ENCODE measurements around the gene PRRX2. TPM values are rescaled to one million over a fixed set of nuclear protein-coding genes. Genes with fewer than 3 reads are reported as not detected.

Gene PRRX2
- total RNA-seq, 2 experiments from 2014 or later = 0.58 to 0.86 TPM

- H3K9me3 Mint-ChIP-seq = no peaks in the 10 kb centered on the region
- no peak overlapping the region for H3K4me3 Mint-ChIP-seq
- H3K36me3 Mint-ChIP-seq = no peaks in the 10 kb centered on the region
- CTCF ChIA-PET = interaction anchor here (0.8 kb wide), 1 partner anchor 515 kb away, joined by 4 read pairs; no protein-coding TSS in a partner anchor
- POLR2A ChIA-PET = no interaction called here
- no peak overlapping the region for H3K27ac Mint-ChIP-seq
- DNase-seq = no peak
- H3K4me1 Mint-ChIP-seq (ENCODE audit: low read depth) = no peaks in the 10 kb centered on the region
- no peaks in the 10 kb centered on the region for H3K27me3 Mint-ChIP-seq
- intact Hi-C loops (cut with micrococcal nuclease) = loop anchor here (10.0 kb wide), 1 partner anchor 48 kb away; no protein-coding TSS in a partner anchor
These were observed 18.8 kb upstream of the PRRX2 start for GRCh38 chr9:129646654-129647053.

- DNase-seq = no peak
- ChIA-PET POLR2A (no interaction called here), CTCF (no interaction called here)
- no peaks in the 10 kb centered on the region for H3K9me3 Mint-ChIP-seq
- H3K27ac Mint-ChIP-seq = no peak overlapping the region
- intact Hi-C loops (cut with micrococcal nuclease) = loop anchor here (10.0 kb wide), 1 partner anchor 47 kb away; no protein-coding TSS in a partner anchor
- no peak overlapping the region for H3K4me3 Mint-ChIP-seq
- no peaks in the 10 kb centered on the region for H3K36me3 Mint-ChIP-seq
- no peaks in the 10 kb centered on the region for H3K4me1 Mint-ChIP-seq (ENCODE audit: low read depth)
- no peaks in the 10 kb centered on the region for H3K27me3 Mint-ChIP-seq
These were observed 17.8 kb upstream of the PRRX2 start for GRCh38 chr9:129647635-129648034.

GRCh38 chr9:129648092-129648763 lies 17.2 kb upstream of the PRRX2 start:
- H3K9me3 Mint-ChIP-seq = no peaks in the 10 kb centered on the region
- no peak for DNase-seq
- intact Hi-C loops (cut with micrococcal nuclease) = loop anchor here (10.0 kb wide), 1 partner anchor 47 kb away; no protein-coding TSS in a partner anchor
- H3K4me1 Mint-ChIP-seq (ENCODE audit: low read depth) = no peaks in the 10 kb centered on the region
- H3K4me3 Mint-ChIP-seq = no peak overlapping the region
- H3K27me3 Mint-ChIP-seq = no peaks in the 10 kb centered on the region
- H3K36me3 Mint-ChIP-seq = no peaks in the 10 kb centered on the region
- CTCF ChIA-PET = no interaction called here
- POLR2A ChIA-PET = no interaction called here
- H3K27ac Mint-ChIP-seq = no peak overlapping the region

- intact Hi-C loops (cut with micrococcal nuclease) = loop anchor here (10.0 kb wide), 1 partner anchor 46 kb away; no protein-coding TSS in a partner anchor
- Mint-ChIP-seq H3K36me3 (no peaks in the 10 kb centered on the region), H3K27ac (no peak overlapping the region), H3K4me3 (no peak overlapping the region), H3K4me1 (ENCODE audit: low read depth) (no peaks in the 10 kb centered on the region), H3K9me3 (no peaks in the 10 kb centered on the region), H3K27me3 (no peaks in the 10 kb centered on the region)
- CTCF ChIA-PET = no interaction called here
- POLR2A ChIA-PET = no interaction called here
- no peak for DNase-seq
These were observed 16.7 kb upstream of the PRRX2 start for GRCh38 chr9:129648764-129649115.

- H3K27me3 Mint-ChIP-seq = no peaks in the 10 kb centered on the region
- no peak overlapping the region for H3K4me3 Mint-ChIP-seq
- CTCF ChIA-PET = no interaction called here
- H3K4me1 Mint-ChIP-seq (ENCODE audit: low read depth) = no peaks in the 10 kb centered on the region
- H3K27ac Mint-ChIP-seq = no peak overlapping the region
- no peaks in the 10 kb centered on the region for H3K9me3 Mint-ChIP-seq
- DNase-seq = no peak
- intact Hi-C loops (cut with micrococcal nuclease) = loop anchor here (10.0 kb wide), 1 partner anchor 45 kb away; no protein-coding TSS in a partner anchor
- POLR2A ChIA-PET = no interaction called here
- H3K36me3 Mint-ChIP-seq = no peaks in the 10 kb centered on the region
These were observed 15.4 kb upstream of the PRRX2 start for GRCh38 chr9:129649726-129650679.

GRCh38 chr9:129650680-129651235 lies 14.7 kb upstream of the PRRX2 start:
- ChIA-PET CTCF (interaction anchor here (1.2 kb wide), 1 partner anchor 8 kb away, joined by 3 read pairs; no protein-coding TSS in a partner anchor), POLR2A (no interaction called here)
- Mint-ChIP-seq H3K27me3 (no peaks in the 10 kb centered on the region), H3K4me3 (no peak overlapping the region), H3K9me3 (no peaks in the 10 kb centered on the region), H3K36me3 (no peaks in the 10 kb centered on the region), H3K27ac (no peak overlapping the region), H3K4me1 (ENCODE audit: low read depth) (no peaks in the 10 kb centered on the region)
- no peak for DNase-seq
- intact Hi-C loops (cut with micrococcal nuclease) = no loop called here

GRCh38 chr9:129653823-129654553 lies 11.5 kb upstream of the PRRX2 start:
- Mint-ChIP-seq H3K27me3 (no peaks in the 10 kb centered on the region), H3K27ac (no peak overlapping the region), H3K4me3 (no peak overlapping the region), H3K9me3 (no peaks in the 10 kb centered on the region), H3K4me1 (ENCODE audit: low read depth) (no peaks in the 10 kb centered on the region), H3K36me3 (no peaks in the 10 kb centered on the region)
- ChIA-PET CTCF (no interaction called here), POLR2A (no interaction called here)
- intact Hi-C loops (cut with micrococcal nuclease) = no loop called here
- DNase-seq = no peak

GRCh38 chr9:129654554-129655040 lies 10.8 kb upstream of the PRRX2 start:
- H3K36me3 Mint-ChIP-seq = no peaks in the 10 kb centered on the region
- no peak for DNase-seq
- H3K4me3 Mint-ChIP-seq = no peak overlapping the region
- no peak overlapping the region for H3K27ac Mint-ChIP-seq
- intact Hi-C loops (cut with micrococcal nuclease) = no loop called here
- no peaks in the 10 kb centered on the region for H3K27me3 Mint-ChIP-seq
- POLR2A ChIA-PET = no interaction called here
- H3K4me1 Mint-ChIP-seq (ENCODE audit: low read depth) = no peaks in the 10 kb centered on the region
- no peaks in the 10 kb centered on the region for H3K9me3 Mint-ChIP-seq
- CTCF ChIA-PET = interaction anchor here (0.9 kb wide), 1 partner anchor 71 kb away, joined by 4 read pairs; no protein-coding TSS in a partner anchor

- Mint-ChIP-seq H3K9me3 (no peaks in the 10 kb centered on the region), H3K36me3 (no peaks in the 10 kb centered on the region), H3K4me1 (ENCODE audit: low read depth) (no peaks in the 10 kb centered on the region), H3K4me3 (no peak overlapping the region), H3K27me3 (no peaks in the 10 kb centered on the region), H3K27ac (no peak overlapping the region)
- intact Hi-C loops (cut with micrococcal nuclease) = no loop called here
- POLR2A ChIA-PET = no interaction called here
- CTCF ChIA-PET = interaction anchor here (0.9 kb wide), 1 partner anchor 71 kb away, joined by 4 read pairs; no protein-coding TSS in a partner anchor
- no peak for DNase-seq
These were observed 10.3 kb upstream of the PRRX2 start for GRCh38 chr9:129655154-129655553.

GRCh38 chr9:129655696-129656095 lies 9.8 kb upstream of the PRRX2 start:
- ChIA-PET CTCF (interaction anchor here (0.8 to 1.1 kb wide), 3 partner anchors 13 to 83 kb away, joined by 3 to 8 read pairs (median 5); no protein-coding TSS in a partner anchor), POLR2A (no interaction called here)
- Mint-ChIP-seq H3K4me1 (ENCODE audit: low read depth) (no peaks in the 10 kb centered on the region), H3K27me3 (no peaks in the 10 kb centered on the region), H3K27ac (no peak overlapping the region), H3K36me3 (no peaks in the 10 kb centered on the region), H3K4me3 (no peak overlapping the region), H3K9me3 (no peaks in the 10 kb centered on the region)
- intact Hi-C loops (cut with micrococcal nuclease) = no loop called here
- no peak for DNase-seq

- Mint-ChIP-seq H3K9me3 (no peaks in the 10 kb centered on the region), H3K4me3 (no peak overlapping the region), H3K4me1 (ENCODE audit: low read depth) (no peaks in the 10 kb centered on the region), H3K27ac (no peak overlapping the region), H3K36me3 (no peaks in the 10 kb centered on the region), H3K27me3 (no peaks in the 10 kb centered on the region)
- intact Hi-C loops (cut with micrococcal nuclease) = no loop called here
- CTCF ChIA-PET = interaction anchor here (0.6 to 1.2 kb wide), 6 partner anchors 14 to 480 kb away, joined by 3 to 8 read pairs (median 3); no protein-coding TSS in a partner anchor
- POLR2A ChIA-PET = no interaction called here
- no peak for DNase-seq
These were observed 8.6 kb upstream of the PRRX2 start for GRCh38 chr9:129656795-129657390.
